Activated CD4-positive, alpha-beta T cell treated with anti-CD3 and anti-CD28 coated beads, Interleukin-2, amount 50 U/mL, for 16 hours (primary cell): Measurements from ENCODE around the gene OPN4.
"Not testable (repeated sequence)": the region's sequence is repeated elsewhere in the genome, so short reads cannot be mapped to it uniquely, and the experiment has no call there.

ENCODE experiments used
- DNase-seq: peaks from one replicate; pipeline ENCODE4 v3.0.0-alpha.2; 2020

The OPN4 gene

GRCh38 chr10:86654411-86655172, at the start of gene OPN4:
OPN4 (plus strand) TSS chr10:86654547; CDS start chr10:86654784, 237 bp downstream.
- DNase-seq: no peak

GRCh38 chr10:86607674-86608073, 46.7 kb upstream of the OPN4 start:
- DNase-seq: no peak

- DNase-seq: no peak
Measured at GRCh38 chr10:86609920-86610319, 44.4 kb upstream of the OPN4 start.

- no peak for DNase-seq
Measured at GRCh38 chr10:86611386-86611785, 43.0 kb upstream of the OPN4 start.

GRCh38 chr10:86613096-86613495, 41.3 kb upstream of the OPN4 start:
- DNase-seq: no peak

- DNase-seq: no peak
Measured at GRCh38 chr10:86613905-86614304, 40.4 kb upstream of the OPN4 start.

GRCh38 chr10:86614853-86615252, 39.5 kb upstream of the OPN4 start:
- DNase-seq: no peak

GRCh38 chr10:86617278-86617677, 37.1 kb upstream of the OPN4 start:
- not testable (repeated sequence) for DNase-seq

GRCh38 chr10:86628311-86628710, 26.0 kb upstream of the OPN4 start:
- DNase-seq: no peak

GRCh38 chr10:86630079-86630478, 24.3 kb upstream of the OPN4 start:
- DNase-seq: no peak

GRCh38 chr10:86632009-86632800, 22.1 kb upstream of the OPN4 start:
- DNase-seq: no peak

GRCh38 chr10:86632951-86633350, 21.4 kb upstream of the OPN4 start:
- DNase-seq: no peak

- DNase-seq: no peak
Measured at GRCh38 chr10:86635402-86635801, 18.9 kb upstream of the OPN4 start.

GRCh38 chr10:86636311-86636710, 18.0 kb upstream of the OPN4 start:
- no peak for DNase-seq

- DNase-seq: no peak
Measured at GRCh38 chr10:86642021-86642420, 12.3 kb upstream of the OPN4 start.

- DNase-seq: no peak
Measured at GRCh38 chr10:86642499-86642898, 11.8 kb upstream of the OPN4 start.

- DNase-seq: no peak
Measured at GRCh38 chr10:86644152-86644793, 10.1 kb upstream of the OPN4 start.

GRCh38 chr10:86644794-86645445, 9.4 kb upstream of the OPN4 start:
- DNase-seq: no peak

- not testable (repeated sequence) for DNase-seq
Measured at GRCh38 chr10:86645621-86646165, 8.7 kb upstream of the OPN4 start.

- no peak for DNase-seq
Measured at GRCh38 chr10:86646532-86646931, 7.8 kb upstream of the OPN4 start.

GRCh38 chr10:86646933-86647332, 7.4 kb upstream of the OPN4 start:
- no peak for DNase-seq

GRCh38 chr10:86647773-86648703, 6.3 kb upstream of the OPN4 start:
- DNase-seq: no peak
